GM10847 (cell line): Measurements from ENCODE around the gene PSME1.
A peak's percentile ranks its signal among the peaks of the same experiment; 100 is the strongest.

Experiments used
- POLR2A ChIP-seq: IDR thresholded peaks from 2 replicates; pipeline ENCODE4 v1.6.1; 2011; ENCODE audit not compliant: insufficient read length; ENCODE audit errors: extremely low read depth

Gene PSME1

GRCh38 chr14:24100197-24100981 is 35.6 kb upstream of the PSME1 start:
- TF ChIP-seq POLR2A = no peak

DNA sequence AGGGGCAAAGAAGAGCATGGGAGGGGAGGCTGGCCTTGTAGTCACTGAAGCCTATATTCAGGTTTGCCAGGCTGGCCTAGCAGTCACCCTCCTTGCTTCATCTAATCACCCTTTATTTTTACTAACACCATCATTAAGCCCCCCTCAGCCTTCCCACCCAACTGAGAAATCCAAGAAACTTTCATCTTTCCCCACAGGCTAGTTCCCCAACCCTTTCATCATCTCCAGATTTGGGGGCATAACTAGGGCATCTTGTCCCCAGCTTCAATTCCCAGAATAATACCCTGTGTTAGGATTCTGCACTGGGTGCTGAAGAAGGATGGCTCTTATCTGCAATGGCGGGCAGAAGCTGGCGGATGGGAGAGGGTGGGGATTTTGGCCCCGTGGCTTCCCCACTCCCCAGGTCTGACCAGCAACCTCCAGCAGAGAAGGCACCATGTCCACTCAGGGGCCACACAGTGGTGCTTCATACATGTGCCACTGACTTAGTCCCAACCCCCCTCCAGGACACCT is 35.0 kb upstream of the PSME1 start:
- TF ChIP-seq POLR2A = no peak

GRCh38 chr14:24102357-24103048 is 33.5 kb upstream of the PSME1 start:
- TF ChIP-seq POLR2A = no peak

DNA sequence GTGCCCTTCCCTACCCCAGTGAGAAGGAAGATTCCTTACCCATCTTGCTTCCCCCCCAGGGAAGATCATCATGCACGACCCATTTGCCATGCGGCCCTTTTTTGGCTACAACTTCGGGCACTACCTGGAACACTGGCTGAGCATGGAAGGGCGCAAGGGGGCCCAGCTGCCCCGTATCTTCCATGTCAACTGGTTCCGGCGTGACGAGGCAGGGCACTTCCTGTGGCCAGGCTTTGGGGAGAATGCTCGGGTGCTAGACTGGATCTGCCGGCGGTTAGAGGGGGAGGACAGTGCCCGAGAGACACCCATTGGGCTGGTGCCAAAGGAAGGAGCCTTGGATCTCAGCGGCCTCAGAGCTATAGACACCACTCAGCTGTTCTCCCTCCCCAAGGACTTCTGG is 32.5 kb upstream of the PSME1 start:
- no peak for TF ChIP-seq POLR2A

GRCh38 chr14:24106672-24107271 is 29.2 kb upstream of the PSME1 start:
- no peak for TF ChIP-seq POLR2A

GRCh38 chr14:24108336-24108874 is 27.6 kb upstream of the PSME1 start:
- TF ChIP-seq POLR2A = no peak

DNA sequence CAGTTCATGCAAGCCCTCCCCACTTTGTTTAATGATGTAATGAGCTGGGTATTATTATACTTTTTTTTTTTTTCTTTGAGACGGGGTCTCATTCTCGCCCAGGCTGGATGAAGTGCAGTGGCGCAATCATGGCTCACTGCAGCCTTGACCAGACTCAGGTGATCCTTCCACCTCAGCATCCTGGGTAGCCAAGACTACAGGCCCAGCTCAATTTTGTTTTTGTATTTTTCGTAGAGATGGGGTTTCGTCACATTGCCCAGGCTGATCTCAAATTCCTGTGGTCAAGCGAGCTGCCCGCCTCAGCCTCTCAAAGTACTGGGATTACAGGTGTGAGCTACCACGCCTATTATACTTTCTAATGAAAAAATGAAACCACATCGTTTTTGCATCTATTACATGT is 25.9 kb upstream of the PSME1 start:
- no peak for TF ChIP-seq POLR2A

GRCh38 chr14:24110523-24110922 is 25.5 kb upstream of the PSME1 start:
- no peak for TF ChIP-seq POLR2A

- TF ChIP-seq POLR2A = no peak
Observed at GRCh38 chr14:24113379-24113800, 22.6 kb upstream of the PSME1 start.

GRCh38 chr14:24113801-24114531 is 22.0 kb upstream of the PSME1 start:
- TF ChIP-seq POLR2A = peak; percentile 67

DNA sequence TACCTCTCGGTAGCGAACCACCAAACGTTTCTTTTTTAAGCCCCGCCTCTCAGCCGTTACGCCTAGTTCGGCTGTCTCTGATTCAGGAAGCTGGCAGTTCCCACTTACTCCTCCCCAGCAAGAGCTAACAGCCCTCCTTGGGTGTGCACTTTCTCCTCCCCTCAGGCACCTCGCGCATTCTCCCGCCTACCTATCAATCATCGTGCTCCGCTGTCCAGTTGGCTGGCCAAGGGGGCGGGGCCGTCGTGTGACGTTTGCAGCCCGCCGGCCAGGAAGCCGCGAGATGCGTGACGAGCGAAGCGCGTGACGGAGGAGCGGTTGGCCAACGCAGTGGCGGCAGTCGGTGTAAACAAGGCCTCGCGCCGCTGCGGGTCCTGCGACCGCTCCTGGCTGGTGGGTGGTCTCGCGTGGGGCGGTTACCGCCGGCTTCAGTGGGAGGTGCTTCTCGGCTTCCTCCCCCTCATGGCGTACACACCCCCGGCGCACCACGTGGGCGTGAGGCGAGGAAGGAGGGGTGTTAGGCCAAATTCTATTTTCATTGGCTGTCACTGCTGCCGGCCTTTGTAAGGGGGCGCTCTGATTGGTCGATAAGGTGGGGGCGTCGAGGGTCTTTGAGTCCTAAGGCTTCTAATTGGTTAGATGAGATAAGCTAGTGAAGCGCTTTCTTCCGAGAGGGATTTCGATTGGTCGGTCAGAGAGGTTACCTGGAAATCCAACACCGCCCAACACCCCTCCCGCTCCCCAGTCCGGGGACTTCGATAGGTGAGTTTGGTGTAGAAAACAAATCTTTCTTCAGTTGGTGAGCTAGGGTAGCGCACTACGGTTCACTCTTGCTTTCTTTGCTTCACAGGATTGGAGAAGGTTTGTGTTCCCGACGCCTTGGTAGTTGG is 21.2 kb upstream of the PSME1 start, which contains the start of the genes DCAF11 and NRL:
Gene DCAF11, plus strand, starts transcription at position 246 of the 890 bp plus-strand sequence. CDS start 818 bp downstream, outside the sequence.
Gene NRL, minus strand, starts transcription at position 418 of the 890 bp plus-strand sequence. CDS start 32,101 bp downstream, outside the sequence.
- TF ChIP-seq POLR2A = peak; percentile 13

DNA sequence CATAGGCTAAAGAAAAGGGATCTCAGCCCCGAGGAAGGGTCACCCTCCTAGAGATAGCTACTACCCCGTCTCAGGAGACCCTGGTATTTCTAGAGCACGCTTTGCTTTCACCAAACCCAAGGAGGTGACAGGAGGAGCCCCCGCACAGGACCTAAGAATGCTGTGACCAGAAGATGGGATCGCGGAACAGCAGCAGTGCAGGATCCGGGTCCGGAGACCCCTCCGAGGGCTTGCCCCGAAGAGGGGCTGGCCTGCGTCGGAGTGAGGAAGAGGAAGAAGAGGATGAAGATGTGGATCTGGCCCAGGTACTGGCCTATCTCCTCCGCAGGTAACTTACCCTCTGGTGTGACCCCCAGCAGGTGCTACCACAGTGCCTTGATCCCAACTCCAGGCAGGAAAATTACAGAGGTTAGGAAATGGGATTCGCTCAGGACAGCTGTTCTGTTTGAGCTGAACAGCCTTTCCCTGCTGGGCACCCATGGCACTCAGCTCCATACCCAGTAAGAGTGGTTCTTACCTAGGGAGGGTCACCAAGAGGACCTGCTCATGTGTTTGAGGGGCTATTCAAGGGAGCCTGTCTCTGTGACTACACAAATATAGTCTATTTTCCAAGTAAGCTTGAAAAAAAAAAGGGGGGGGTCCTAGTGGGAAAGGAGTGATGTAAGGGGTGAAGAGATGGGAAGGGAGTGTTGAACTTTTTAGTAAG is 20.4 kb upstream of the PSME1 start:
- no peak for TF ChIP-seq POLR2A
